Uterine smooth muscle cell (primary cell): ENCODE data around the gene PDGFA. TPM values are rescaled to one million over a fixed set of nuclear protein-coding genes. Genes with fewer than 3 reads are reported as not detected.

Experiments used
- total RNA-seq: library from RNA; depleted of rRNA; stranded (reverse); fragments of >200 nt; gene quantifications from 2 replicates; pipeline ENCODE4 v1.2.3, GENCODE V29; 2014

PDGFA gene
- 7.3 and 20.4 TPM in 2 replicates for total RNA-seq

GRCh38 chr7:519484-520390 lies at the start of gene PDGFA:
PDGFA (minus strand) TSS chr7:519846; CDS start chr7:519001, 845 bp downstream.

Other genes with a start within 250 kb of the PDGFA start
- not detected in 2 replicates for gene FOXL3, start 229.7 kb downstream of the PDGFA start, total RNA-seq
- 18.0 and 22.0 TPM in 2 replicates for gene DNAAF5, start 206.9 kb upstream of the PDGFA start, total RNA-seq
- gene PRKAR1B, start 207.4 kb upstream of the PDGFA start, total RNA-seq = 14.3 and 21.6 TPM in 2 replicates